ENCODE measurements around the gene ATP5F1D.
"Not testable (repeated sequence)": the region's sequence is repeated elsewhere in the genome, so short reads cannot be mapped to it uniquely, and the experiment has no call there.

ATP5F1D gene

DNA sequence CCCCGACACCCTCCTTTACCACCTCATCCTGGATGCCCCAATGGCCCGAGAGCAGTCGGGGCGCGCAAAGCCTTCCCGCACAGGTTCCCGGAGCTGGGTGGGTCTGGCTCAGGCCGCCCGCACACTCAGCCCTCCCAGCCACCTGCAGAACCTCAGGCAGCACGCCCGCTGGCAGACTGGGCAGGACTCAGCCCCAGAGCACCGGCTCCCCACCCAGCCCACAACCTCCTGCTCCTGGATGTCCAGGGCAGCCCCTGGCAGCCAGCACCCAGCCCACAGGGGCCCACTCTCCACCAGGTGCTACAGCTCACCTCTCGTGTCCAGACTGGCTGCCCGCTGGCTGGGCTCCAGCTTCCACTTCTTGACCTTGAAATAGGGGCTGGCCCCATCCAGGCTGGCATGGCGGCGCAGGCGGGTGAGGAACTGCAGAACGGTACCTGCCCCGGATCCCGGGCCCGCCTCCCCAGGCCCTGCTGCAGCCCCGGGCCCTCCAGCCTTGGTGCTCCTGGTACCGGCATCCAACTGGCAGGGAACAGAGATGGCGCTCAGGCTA lies 8.4 kb upstream of the ATP5F1D start:
- DNase-seq: no peak

GRCh38 chr19:1234051-1234954 lies 7.2 kb upstream of the ATP5F1D start:
- DNase-seq: no peak

DNA sequence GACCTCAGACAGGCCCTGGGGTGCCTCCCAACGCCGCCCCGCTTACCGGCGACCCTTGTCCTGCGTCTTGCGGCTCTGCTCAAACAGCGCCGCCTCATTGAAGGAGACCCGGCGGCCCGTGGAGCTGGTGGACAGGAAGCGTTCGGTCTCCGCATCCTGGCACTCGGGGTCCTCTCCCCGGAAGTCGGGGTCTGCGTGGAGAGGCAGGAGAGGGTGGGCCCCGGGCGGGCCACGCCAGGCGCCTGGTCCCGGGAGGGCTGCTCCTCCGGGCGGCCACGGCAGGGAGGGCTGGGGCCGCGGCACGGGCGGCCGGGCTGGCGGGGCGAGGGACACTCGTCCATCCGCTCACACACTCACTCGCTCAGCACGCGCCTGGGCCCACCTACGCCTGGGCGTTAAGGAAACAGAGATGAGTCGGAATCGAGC lies 6.6 kb upstream of the ATP5F1D start:
- no peak for DNase-seq

- peak; percentile 48 for DNase-seq
Measured at GRCh38 chr19:1235625-1236538, 5.7 kb upstream of the ATP5F1D start.

- DNase-seq: no peak
Measured at GRCh38 chr19:1236576-1236975, 5.0 kb upstream of the ATP5F1D start.

DNA sequence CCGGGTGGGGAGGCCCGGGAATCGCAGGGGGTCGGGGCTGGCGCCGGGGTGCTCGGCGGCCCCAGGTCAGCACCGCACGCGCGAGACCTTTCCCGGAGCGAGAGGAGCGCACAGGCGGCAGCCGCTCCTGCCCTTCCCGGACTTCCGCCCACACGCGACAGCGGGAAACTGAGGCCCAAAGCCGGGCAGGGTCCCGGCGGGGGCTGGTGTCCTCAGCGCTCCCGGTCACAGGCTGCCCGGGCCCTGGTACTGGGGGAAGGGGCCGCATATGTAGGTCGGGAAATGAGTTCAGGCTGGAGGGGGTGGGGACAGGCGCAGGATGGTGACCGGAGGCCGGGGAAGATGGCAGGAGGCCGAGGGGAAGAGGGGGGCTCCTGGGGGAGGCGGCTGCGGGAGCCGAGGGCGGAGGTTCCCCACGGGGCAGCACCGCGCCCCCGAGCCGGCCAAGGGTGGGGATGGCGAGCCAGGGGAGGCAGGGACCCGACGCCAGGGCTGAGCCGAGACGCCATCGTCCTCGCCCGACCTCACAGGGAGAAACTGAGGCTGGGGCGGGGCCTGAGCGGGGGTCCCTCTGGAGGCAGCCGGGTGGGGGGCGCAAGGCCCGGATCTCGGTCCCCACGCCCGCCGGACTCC lies 4.4 kb upstream of the ATP5F1D start:
- no peak for DNase-seq

- DNase-seq: no peak
Measured at GRCh38 chr19:1237754-1238368, 3.7 kb upstream of the ATP5F1D start, which contains the start of gene CBARP. Gene CBARP (minus strand): TSS chr19:1238005. CDS start chr19:1236100, 1,905 bp downstream.

- no peak for DNase-seq
Measured at GRCh38 chr19:1238369-1239303, 2.9 kb upstream of the ATP5F1D start.

DNA sequence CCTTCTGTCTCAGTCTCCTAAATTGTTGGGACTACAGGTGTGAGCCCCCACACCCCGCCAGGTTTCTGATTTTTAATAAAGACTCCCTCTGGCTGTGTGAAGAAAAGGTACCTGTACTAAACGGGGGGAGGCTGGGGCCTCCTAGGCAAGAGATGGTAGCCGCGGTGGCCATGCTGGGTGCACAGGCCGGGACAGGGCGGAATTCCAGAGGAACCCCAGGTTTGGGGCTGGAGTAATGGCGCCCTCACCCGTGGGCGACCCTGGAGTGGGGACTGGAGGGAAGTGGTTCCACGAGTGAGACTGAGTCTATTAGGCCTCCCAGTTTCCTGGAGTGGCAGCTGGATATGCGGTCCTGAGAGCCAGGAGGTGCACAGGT lies 2.1 kb upstream of the ATP5F1D start:
- DNase-seq: no peak

- DNase-seq: peak; percentile 90
Measured at GRCh38 chr19:1239796-1240737, 1.5 kb upstream of the ATP5F1D start.

DNA sequence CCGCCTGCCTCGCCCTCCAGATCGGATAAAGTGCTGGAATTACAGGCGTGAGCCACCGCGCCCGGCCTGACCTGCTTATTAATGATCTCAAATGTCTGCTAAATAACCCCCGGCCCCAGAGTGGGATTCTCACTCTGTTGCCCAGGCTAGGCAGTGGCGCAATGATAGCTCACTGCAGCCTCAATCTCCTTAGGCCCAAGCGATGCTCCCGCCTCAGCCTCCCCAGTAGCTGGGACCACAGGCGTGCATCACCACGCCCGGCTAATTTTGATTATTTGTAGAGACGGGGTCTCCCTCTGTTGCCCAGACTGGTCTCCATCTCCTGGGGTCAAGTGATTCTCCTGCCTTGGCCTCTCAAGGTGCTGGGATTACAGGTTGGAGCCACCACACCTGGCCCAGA lies 626 bp upstream of the ATP5F1D start:
- DNase-seq: no peak

GRCh38 chr19:1243768-1244692 lies 2.5 kb downstream of the ATP5F1D start:
- DNase-seq: peak; percentile 78

DNA sequence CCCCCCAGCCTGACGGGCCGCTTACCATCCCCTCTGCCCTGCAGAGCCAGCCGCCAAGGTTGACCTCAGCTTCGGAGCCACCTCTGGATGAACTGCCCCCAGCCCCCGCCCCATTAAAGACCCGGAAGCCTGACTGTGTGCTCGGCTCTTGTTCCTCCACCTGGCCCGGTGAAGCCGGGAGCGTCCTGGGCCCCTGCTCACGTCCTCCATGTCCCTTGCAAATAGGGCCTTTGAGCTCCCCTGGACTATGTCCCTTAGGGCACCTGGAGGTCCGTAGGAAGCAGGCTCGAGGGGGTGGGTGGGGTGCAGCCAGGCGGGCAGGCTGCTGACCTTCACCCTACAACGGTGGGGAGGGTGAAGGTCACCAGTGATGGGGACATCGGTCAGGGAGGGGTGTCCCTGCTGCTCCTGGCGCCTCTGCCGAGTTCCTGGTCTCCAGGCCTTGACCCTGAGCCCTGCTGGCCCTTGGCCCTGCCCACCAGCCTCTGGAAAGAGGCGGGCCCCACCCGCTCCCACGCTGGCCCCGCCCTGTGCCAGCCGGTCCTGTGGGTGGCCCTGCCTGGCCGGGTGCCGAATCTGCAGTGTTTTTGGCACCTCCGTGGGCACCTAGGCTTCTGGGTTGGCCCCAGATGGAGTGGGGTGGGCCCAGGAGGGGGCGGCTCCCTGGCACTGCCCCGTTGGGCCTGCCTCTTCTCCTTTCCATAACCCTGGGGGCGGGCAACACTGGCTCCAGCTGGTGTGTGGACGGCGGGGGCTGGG lies 3.3 kb downstream of the ATP5F1D start:
- DNase-seq: no peak

GRCh38 chr19:1245494-1246264 lies 4.1 kb downstream of the ATP5F1D start:
- DNase-seq: no peak

DNA sequence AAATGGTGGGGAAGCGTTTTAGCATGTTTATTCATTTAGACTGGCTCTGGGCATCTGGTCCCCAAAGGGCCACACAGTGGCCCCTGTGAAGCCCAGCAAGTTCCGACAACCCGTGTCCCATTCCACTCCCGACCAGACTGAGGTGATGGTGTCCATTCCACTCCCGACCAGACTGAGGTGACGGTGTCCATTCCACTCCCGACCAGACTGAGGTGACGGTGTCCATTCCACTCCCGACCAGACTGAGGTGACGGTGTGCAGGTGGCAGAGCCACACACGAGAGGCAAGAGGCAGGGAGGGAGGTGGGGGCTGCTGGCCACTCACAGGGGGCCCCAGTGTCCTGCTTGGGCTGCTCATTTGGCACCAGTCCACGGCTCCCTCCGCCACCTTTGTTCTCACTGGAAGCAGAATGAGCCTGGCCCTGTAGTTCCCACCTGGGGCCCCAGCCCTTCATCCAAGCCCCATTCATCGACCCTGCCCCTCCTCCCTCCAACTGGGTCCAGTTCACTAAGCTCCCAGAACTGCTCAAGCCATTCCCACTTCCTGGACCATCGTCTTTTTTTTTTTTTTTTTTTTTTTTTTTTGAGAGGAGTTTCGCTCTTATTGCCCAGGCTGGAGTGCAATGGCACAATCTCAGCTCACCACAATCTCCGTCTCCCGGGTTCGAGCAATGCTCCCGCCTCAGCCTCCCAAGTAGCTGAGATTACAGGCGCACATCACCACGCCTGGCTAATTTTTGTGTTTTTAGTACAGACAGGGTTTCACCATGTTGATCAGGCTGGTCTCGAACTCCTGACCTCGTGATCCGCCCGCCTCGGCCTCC lies 4.9 kb downstream of the ATP5F1D start:
- not testable (repeated sequence) for DNase-seq

- no peak for DNase-seq
Measured at GRCh38 chr19:1247748-1248138, 6.2 kb downstream of the ATP5F1D start.

Data from fibroblast of skin of right quadriceps (primary cell).